Upper lobe of left lung (tissue), 4 donors: ENCODE measurements around the gene HOXB4.
A peak's percentile ranks its signal among the peaks of the same experiment; 100 is the strongest.

Experiments
- EP300 ChIP-seq, 4 donors: sonication (generic); formaldehyde crosslinking; IDR thresholded peaks; one replicate each; pipeline ENCODE4 v1.5.1; 2017; ENCODE audit warnings: antibody characterized with exemption in 4 of 4, control low read depth in 2 of 4
- POLR2A ChIP-seq, 4 donors: fragments of 450-650 bp; IDR thresholded peaks; one replicate each; pipeline ENCODE4 v1.5.1; 2016 to 2017; ENCODE audit warnings: antibody characterized with exemption in 4 of 4, mild to moderate bottlenecking in 2 of 4
- TF ChIP-seq, protein P1 (sequence below), 6 experiments: fragments of 450-650 bp in 4 of 6; fragments of 200-600 bp in 2 of 6; sonication (generic) in 2 of 6; IDR thresholded peaks; one replicate each; pipeline ENCODE4 v1.5.1; 2016 to 2019; ENCODE audit warnings: antibody characterized with exemption in 6 of 6

DNA sequence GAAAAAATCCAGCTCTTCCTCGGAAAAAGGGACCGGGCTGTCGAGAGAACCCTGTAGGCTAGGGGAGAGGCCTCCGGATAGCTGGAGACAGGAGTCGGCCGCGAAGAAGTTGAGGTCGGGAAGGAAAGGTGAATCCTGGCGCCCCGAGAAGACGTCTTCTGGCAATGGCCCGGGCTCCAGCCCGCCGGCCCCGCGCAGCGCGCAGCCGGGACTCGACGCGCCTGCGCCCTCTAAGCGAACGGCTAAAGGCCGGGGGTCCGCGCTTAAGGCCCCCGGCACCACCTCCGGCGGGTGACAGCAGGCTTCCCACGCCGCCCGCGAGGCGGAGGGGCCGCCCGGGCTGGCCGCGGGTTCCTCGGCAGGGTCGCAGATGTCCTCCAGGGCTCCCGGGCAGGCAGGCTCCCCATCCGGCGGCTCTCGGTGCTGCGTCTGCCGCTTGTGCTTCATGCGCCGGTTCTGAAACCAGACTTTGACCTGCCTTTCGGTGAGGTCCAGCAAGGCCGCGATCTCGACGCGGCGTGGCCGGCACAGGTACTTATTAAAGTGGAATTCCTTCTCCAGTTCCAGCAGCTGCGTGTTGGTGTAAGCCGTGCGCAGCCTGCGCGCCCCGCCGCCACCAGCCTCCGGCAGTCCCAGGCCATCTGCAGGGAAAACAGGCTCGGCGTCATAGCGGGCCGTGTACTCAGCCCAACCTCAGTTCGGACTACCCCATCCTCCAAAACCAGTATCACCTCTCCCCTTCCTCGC lies 34.9 kb downstream of the HOXB4 start:
- TF ChIP-seq, protein P1, sequence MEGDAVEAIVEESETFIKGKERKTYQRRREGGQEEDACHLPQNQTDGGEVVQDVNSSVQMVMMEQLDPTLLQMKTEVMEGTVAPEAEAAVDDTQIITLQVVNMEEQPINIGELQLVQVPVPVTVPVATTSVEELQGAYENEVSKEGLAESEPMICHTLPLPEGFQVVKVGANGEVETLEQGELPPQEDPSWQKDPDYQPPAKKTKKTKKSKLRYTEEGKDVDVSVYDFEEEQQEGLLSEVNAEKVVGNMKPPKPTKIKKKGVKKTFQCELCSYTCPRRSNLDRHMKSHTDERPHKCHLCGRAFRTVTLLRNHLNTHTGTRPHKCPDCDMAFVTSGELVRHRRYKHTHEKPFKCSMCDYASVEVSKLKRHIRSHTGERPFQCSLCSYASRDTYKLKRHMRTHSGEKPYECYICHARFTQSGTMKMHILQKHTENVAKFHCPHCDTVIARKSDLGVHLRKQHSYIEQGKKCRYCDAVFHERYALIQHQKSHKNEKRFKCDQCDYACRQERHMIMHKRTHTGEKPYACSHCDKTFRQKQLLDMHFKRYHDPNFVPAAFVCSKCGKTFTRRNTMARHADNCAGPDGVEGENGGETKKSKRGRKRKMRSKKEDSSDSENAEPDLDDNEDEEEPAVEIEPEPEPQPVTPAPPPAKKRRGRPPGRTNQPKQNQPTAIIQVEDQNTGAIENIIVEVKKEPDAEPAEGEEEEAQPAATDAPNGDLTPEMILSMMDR (IDR thresholded peaks at IDR 0.05), result peak in 2 of 6 experiments; percentile 5 to 31
- TF ChIP-seq POLR2A (IDR thresholded peaks at IDR 0.05), result peak in 1 of 4 donors; percentile 17
- TF ChIP-seq EP300 (IDR thresholded peaks at IDR 0.05), result no peak
